HL-60 (cell line): ENCODE measurements around the gene FOSB.

Experiments
- CTCF ChIP-seq: IDR thresholded peaks from one replicate; pipeline ENCODE4 v1.5.1; 2011; ENCODE audit warnings: low read length, control low read depth, inconsistent platforms; ENCODE audit not compliant: insufficient read depth
- POLR2AphosphoS5 ChIP-seq: IDR thresholded peaks from 2 replicates; pipeline ENCODE4 v1.6.1; 2012; ENCODE audit warnings: low read depth
- REST ChIP-seq: IDR thresholded peaks from 2 replicates; pipeline ENCODE4 v1.6.1; 2012; ENCODE audit warnings: low read depth; ENCODE audit not compliant: insufficient replicate concordance

- TF ChIP-seq CTCF (no peak), REST (no peak), POLR2AphosphoS5 (no peak)
Measured at GRCh38 chr19:45501730-45502014, 33.9 kb downstream of the FOSB start.
